Left ventricle myocardium inferior (tissue), 1 donor: ENCODE data around the gene FRMD4A. TPM values are rescaled to one million over a fixed set of nuclear protein-coding genes. Genes with fewer than 3 reads are reported as not detected.

Experiments
- DNase-seq: peaks from one replicate; pipeline ENCODE4 v3.0.0-alpha.2; 2020
- H3K27ac ChIP-seq: fragments of 200-600 bp; replicated peaks from 2 replicates; pipeline ENCODE4 v1.8.0; 2021
- H3K27me3 ChIP-seq: fragments of 200-600 bp; 2 replicates; pipeline ENCODE4 v1.8.0; 2021; ENCODE audit warnings: low read depth
- H3K36me3 ChIP-seq: fragments of 200-600 bp; 2 replicates; pipeline ENCODE4 v1.8.0; 2021
- H3K4me1 ChIP-seq: fragments of 200-600 bp; 2 replicates; pipeline ENCODE4 v1.8.0; 2021
- H3K4me3 ChIP-seq: fragments of 200-600 bp; 2 replicates; pipeline ENCODE4 v1.8.0; 2021; ENCODE audit warnings: mild to moderate bottlenecking, moderate library complexity
- H3K9me3 ChIP-seq: fragments of 200-600 bp; replicated peaks from 2 replicates; pipeline ENCODE4 v1.8.0; 2021
- intact Hi-C: fragments of 100-400 bp; cut with micrococcal nuclease; formaldehyde crosslinking; loops from one replicate; pipeline ENCODE4 v1.11.0; 2022
- total RNA-seq: library from RNA; stranded (reverse); fragmentation: NEBNext Ultra II Directional; extraction: Animal tissue kit (Norgen Biotek cat#: 25700); gene quantifications from one replicate; pipeline ENCODE4 v1.2.1, GENCODE V29; 2021
- TF ChIP-seq, protein P1 (sequence below): fragments of 200-600 bp; IDR thresholded peaks from 2 replicates; pipeline ENCODE4 v1.8.0; 2021; ENCODE audit warnings: antibody characterized with exemption, mild to moderate bottlenecking, borderline replicate concordance
- donor health status: DM: no; HTN: yes; CAD: no; lungs with severe emphysema.

Gene FRMD4A
- total RNA-seq, 1 donor from 2014 or later: 26.1 TPM

DNA sequence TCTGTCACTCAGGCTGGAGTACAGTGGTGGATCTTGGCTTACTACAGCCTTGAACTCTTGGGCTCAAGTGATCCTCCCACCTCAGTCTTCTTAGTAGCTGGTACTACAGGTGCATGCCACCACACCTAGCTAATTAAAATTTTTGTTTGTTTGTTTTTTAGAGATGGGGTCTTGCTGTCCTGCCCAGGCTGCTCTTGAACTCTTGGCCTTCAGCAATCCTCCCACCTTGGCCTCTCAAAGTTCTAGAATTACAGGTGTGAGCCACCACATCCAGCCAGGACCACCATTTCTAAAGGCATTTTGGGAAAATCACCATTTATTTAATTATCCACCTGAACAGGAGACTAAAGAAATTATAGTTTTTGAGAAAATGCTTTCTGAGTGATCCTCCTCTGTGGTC is 491.7 kb downstream of the FRMD4A start:
- intact Hi-C loops: no loop called here
- Histone ChIP-seq H3K36me3 (no peaks in the 10 kb centered on the region), H3K27ac (peak overlapping the region; percentile 66), H3K27me3 (no peaks in the 10 kb centered on the region), H3K9me3 (peaks cover 7% of the 10 kb centered on the region), H3K4me3 (no peak overlapping the region), H3K4me1 (peaks cover 93% of the 10 kb centered on the region)
- TF ChIP-seq, protein P1, sequence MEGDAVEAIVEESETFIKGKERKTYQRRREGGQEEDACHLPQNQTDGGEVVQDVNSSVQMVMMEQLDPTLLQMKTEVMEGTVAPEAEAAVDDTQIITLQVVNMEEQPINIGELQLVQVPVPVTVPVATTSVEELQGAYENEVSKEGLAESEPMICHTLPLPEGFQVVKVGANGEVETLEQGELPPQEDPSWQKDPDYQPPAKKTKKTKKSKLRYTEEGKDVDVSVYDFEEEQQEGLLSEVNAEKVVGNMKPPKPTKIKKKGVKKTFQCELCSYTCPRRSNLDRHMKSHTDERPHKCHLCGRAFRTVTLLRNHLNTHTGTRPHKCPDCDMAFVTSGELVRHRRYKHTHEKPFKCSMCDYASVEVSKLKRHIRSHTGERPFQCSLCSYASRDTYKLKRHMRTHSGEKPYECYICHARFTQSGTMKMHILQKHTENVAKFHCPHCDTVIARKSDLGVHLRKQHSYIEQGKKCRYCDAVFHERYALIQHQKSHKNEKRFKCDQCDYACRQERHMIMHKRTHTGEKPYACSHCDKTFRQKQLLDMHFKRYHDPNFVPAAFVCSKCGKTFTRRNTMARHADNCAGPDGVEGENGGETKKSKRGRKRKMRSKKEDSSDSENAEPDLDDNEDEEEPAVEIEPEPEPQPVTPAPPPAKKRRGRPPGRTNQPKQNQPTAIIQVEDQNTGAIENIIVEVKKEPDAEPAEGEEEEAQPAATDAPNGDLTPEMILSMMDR: no peak
- no peak for DNase-seq

DNA sequence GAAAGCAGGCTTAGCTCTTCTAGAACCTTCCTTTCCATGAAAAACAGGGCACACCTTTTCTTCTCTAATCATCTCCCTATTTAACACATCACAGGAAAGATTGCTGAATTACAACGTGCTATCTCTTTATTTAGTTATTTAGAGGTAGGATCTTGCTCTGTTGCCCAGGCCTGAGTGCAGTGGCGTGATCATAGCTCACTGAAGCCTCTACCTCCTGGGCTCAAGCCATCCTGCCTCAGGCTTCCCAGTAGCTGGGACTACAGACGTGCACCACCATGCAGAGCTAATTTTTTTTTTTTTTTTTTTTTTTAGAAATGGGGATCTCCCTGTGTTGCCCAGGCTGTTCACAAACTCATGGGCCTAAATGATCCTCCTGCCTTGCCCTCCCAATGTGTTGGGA is 492.8 kb downstream of the FRMD4A start:
- peaks cover 93% of the 10 kb centered on the region for H3K4me1 ChIP-seq
- DNase-seq: no peak

DNA sequence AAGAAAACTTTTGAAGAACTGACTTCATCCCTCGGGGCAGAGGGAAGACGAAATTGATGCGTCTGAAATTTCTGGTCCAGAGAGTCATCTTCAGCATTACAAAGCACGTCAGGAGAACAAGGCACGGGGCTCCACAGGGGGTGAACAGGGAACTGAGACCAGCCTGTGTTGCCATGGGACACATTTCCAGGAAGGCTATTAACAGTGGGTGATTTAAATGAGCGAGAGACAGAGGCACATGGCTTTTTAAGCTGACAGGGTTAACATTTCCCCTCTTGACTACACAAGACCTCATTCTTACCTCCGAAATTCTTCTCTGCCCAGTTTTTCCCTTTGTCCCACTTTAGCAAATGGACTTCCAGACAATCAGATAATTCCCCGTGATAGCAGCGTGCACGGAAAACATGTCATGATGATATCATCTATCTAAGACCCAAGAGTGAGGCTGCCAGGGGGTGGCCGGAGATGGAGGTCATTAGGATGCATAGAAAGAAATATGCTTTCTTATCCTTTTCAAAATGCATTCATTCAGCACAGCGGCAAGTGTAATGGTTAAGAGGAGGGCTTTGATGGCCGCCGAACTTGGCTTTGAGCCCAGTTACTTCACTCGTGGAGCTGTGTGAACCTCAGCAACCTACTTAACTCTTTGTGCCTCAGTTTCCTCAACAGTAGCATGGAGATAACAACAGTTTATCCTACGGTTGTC is 496.0 kb downstream of the FRMD4A start:
- peak overlapping the region; percentile 40 for H3K27ac ChIP-seq
- peaks cover 94% of the 10 kb centered on the region for H3K4me1 ChIP-seq
- no peaks in the 10 kb centered on the region for H3K27me3 ChIP-seq
- H3K9me3 ChIP-seq: no peaks in the 10 kb centered on the region
- TF ChIP-seq, protein P1: no peak
- H3K36me3 ChIP-seq: no peaks in the 10 kb centered on the region
- DNase-seq: no peak
- intact Hi-C loops: no loop called here
- H3K4me3 ChIP-seq: peak overlapping the region; percentile 42

More for the DNA sequence above, 492.8 kb downstream of the FRMD4A start:
- no peak overlapping the region for H3K4me3 ChIP-seq
- intact Hi-C loops: no loop called here
- H3K36me3 ChIP-seq: no peaks in the 10 kb centered on the region
- no peaks in the 10 kb centered on the region for H3K27me3 ChIP-seq
- peaks cover 7% of the 10 kb centered on the region for H3K9me3 ChIP-seq
- TF ChIP-seq, protein P1: no peak
- H3K27ac ChIP-seq: peak overlapping the region; percentile 84

DNA sequence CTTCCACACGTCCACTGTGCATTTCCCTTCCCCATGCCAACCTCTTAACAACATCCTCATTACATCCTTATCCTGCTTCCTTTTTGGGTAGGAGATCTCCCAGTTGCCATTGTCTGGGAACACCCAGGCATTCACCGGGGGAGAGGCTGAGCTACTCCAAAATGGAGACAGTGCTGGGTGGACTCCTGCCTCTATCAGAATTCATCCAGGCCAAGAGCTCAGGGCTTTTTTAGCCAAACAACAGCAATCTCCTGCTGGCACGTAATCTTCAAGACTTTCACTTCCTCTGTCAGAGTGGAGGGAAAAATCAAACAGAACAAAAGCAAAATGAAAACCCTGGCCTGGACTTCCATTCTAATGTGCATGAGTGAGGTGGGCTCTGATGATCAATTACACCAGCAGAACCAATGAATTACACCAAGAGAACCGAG is 499.0 kb downstream of the FRMD4A start:
- no peaks in the 10 kb centered on the region for H3K9me3 ChIP-seq
- TF ChIP-seq, protein P1: no peak
- H3K27ac ChIP-seq: peak overlapping the region; percentile 69
- no peaks in the 10 kb centered on the region for H3K36me3 ChIP-seq
- no peak overlapping the region for H3K4me3 ChIP-seq
- intact Hi-C loops: no loop called here
- peaks cover 72% of the 10 kb centered on the region for H3K4me1 ChIP-seq
- H3K27me3 ChIP-seq: no peaks in the 10 kb centered on the region
- DNase-seq: no peak

DNA sequence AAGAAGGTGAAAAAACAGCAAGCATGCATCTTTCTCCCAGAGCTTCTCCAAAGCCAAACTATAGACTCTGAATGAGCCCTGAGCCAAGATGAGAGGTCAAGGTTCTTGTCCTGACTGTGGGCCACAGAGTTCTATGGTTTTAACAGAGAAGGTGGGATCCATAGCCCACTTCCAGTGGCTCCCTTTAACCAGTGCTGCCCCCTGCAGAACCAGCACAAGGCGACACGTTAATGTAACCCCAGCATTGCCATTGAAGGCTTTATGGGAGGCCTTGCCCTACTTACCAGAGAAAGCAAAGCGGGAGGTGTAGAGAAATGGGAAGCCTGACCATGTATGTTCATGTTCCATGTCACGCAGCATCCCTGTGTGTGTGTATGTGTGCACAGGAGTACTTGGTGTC is 500.3 kb downstream of the FRMD4A start:
- no peak for DNase-seq
- Histone ChIP-seq H3K9me3 (no peaks in the 10 kb centered on the region), H3K27me3 (no peaks in the 10 kb centered on the region), H3K4me1 (peaks cover 59% of the 10 kb centered on the region), H3K27ac (no peak overlapping the region), H3K4me3 (no peak overlapping the region), H3K36me3 (no peaks in the 10 kb centered on the region)
- intact Hi-C loops: no loop called here
- TF ChIP-seq, protein P1: no peak
